ENCODE measurements around the gene CHD2.

The CHD2 gene

GRCh38 chr15:92959219-92959618 lies 59.1 kb downstream of the CHD2 start:
- no peaks in the 10 kb centered on the region for H3K27me3 ChIP-seq (ENCODE audit: control insufficient read depth, low read length)
- no peak overlapping the region for H3K4me3 ChIP-seq (ENCODE audit: low read length)
- H3F3A ChIP-seq (ENCODE audit: control insufficient read depth, insufficient read depth): 0 out of 2 replicates have a peak, but pooled peaks cover 4% of the 10 kb centered on the region
- H3K36me3 ChIP-seq (ENCODE audit: control insufficient read depth, low read length): peaks cover 93% of the 10 kb centered on the region
- H3K9me3 ChIP-seq (ENCODE audit: control insufficient read depth, insufficient read depth, low read length): peaks cover 10% of the 10 kb centered on the region; the same call in 1 of the 2 replicates
- no peaks in the 10 kb centered on the region for H3K4me1 ChIP-seq (ENCODE audit: control insufficient read depth, low read length)
- no peaks in the 10 kb centered on the region for H3K9me2 ChIP-seq (replicated peaks; ENCODE audit: control insufficient read depth, low read length)
- TF ChIP-seq CTCF (IDR thresholded peaks at IDR 0.05; ENCODE audit: low read depth, low read length, poor library complexity, severe bottlenecking): no peak
- TF ChIP-seq EZH2phosphoT487 (IDR thresholded peaks at IDR 0.05; ENCODE audit: borderline replicate concordance, low read length): no peak
- no peak overlapping the region for H3K4me2 ChIP-seq (ENCODE audit: low read length)
- H3K27ac ChIP-seq (ENCODE audit: low read depth, low read length): no peak overlapping the region
- H4K20me1 ChIP-seq (ENCODE audit: control insufficient read depth, insufficient read depth, low read depth, low read length): no peaks in the 10 kb centered on the region
- H3K79me2 ChIP-seq (ENCODE audit: control insufficient read depth, low read length): no peaks in the 10 kb centered on the region

GRCh38 chr15:92960996-92961681 lies 61.0 kb downstream of the CHD2 start:
- Histone ChIP-seq H3K9me3 (ENCODE audit: control insufficient read depth, insufficient read depth, low read length) (peaks cover 10% of the 10 kb centered on the region; the same call in 1 of the 2 replicates), H3K4me3 (ENCODE audit: low read length) (no peak overlapping the region), H4K20me1 (ENCODE audit: control insufficient read depth, insufficient read depth, low read depth, low read length) (no peaks in the 10 kb centered on the region), H3K9me2 (replicated peaks; ENCODE audit: control insufficient read depth, low read length) (no peaks in the 10 kb centered on the region), H3K27me3 (ENCODE audit: control insufficient read depth, low read length) (no peaks in the 10 kb centered on the region), H3K27ac (ENCODE audit: low read depth, low read length) (no peak overlapping the region), H3K4me2 (ENCODE audit: low read length) (no peak overlapping the region), H3K4me1 (ENCODE audit: control insufficient read depth, low read length) (no peaks in the 10 kb centered on the region), H3K79me2 (ENCODE audit: control insufficient read depth, low read length) (no peaks in the 10 kb centered on the region), H3K36me3 (ENCODE audit: control insufficient read depth, low read length) (peaks cover 80% of the 10 kb centered on the region), H3F3A (ENCODE audit: control insufficient read depth, insufficient read depth) (0 out of 2 replicates have a peak, but pooled peaks cover 4% of the 10 kb centered on the region)
- TF ChIP-seq EZH2phosphoT487 (IDR thresholded peaks at IDR 0.05; ENCODE audit: borderline replicate concordance, low read length): no peak
- no peak for TF ChIP-seq CTCF (IDR thresholded peaks at IDR 0.05; ENCODE audit: low read depth, low read length, poor library complexity, severe bottlenecking)

GRCh38 chr15:92962914-92963313 lies 62.8 kb downstream of the CHD2 start:
- no peaks in the 10 kb centered on the region for H3K27me3 ChIP-seq (ENCODE audit: control insufficient read depth, low read length)
- 0 out of 2 replicates have a peak, but pooled peaks cover 4% of the 10 kb centered on the region for H3F3A ChIP-seq (ENCODE audit: control insufficient read depth, insufficient read depth)
- H3K36me3 ChIP-seq (ENCODE audit: control insufficient read depth, low read length): peaks cover 74% of the 10 kb centered on the region
- H3K79me2 ChIP-seq (ENCODE audit: control insufficient read depth, low read length): no peaks in the 10 kb centered on the region
- no peak overlapping the region for H3K4me2 ChIP-seq (ENCODE audit: low read length)
- no peaks in the 10 kb centered on the region for H3K4me1 ChIP-seq (ENCODE audit: control insufficient read depth, low read length)
- H4K20me1 ChIP-seq (ENCODE audit: control insufficient read depth, insufficient read depth, low read depth, low read length): no peaks in the 10 kb centered on the region
- peaks cover 10% of the 10 kb centered on the region; the same call in 1 of the 2 replicates for H3K9me3 ChIP-seq (ENCODE audit: control insufficient read depth, insufficient read depth, low read length)
- H3K27ac ChIP-seq (ENCODE audit: low read depth, low read length): no peak overlapping the region
- no peak for TF ChIP-seq CTCF (IDR thresholded peaks at IDR 0.05; ENCODE audit: low read depth, low read length, poor library complexity, severe bottlenecking)
- no peak for TF ChIP-seq EZH2phosphoT487 (IDR thresholded peaks at IDR 0.05; ENCODE audit: borderline replicate concordance, low read length)
- H3K4me3 ChIP-seq (ENCODE audit: low read length): no peak overlapping the region
- no peaks in the 10 kb centered on the region for H3K9me2 ChIP-seq (replicated peaks; ENCODE audit: control insufficient read depth, low read length)
